ENCODE measurements around the gene SLC5A10. TPM values are rescaled to one million over a fixed set of nuclear protein-coding genes. Genes with fewer than 3 reads are reported as not detected.
"Not testable (repeated sequence)": the region's sequence is repeated elsewhere in the genome, so short reads cannot be mapped to it uniquely, and the experiment has no call there.

SLC5A10 gene
- total RNA-seq, 1 donor from 2014 or later, result not detected

GRCh38 chr17:19032377-19032988 lies 80.5 kb downstream of the SLC5A10 start:
- not testable (repeated sequence) for FAIRE-seq; DNase-seq (ENCODE audit: low spot score in 2 of 2)

- DNase-seq (ENCODE audit: low spot score in 2 of 2); FAIRE-seq: not testable (repeated sequence)
These were observed 84.2 kb downstream of the SLC5A10 start for GRCh38 chr17:19036186-19036585.

DNA sequence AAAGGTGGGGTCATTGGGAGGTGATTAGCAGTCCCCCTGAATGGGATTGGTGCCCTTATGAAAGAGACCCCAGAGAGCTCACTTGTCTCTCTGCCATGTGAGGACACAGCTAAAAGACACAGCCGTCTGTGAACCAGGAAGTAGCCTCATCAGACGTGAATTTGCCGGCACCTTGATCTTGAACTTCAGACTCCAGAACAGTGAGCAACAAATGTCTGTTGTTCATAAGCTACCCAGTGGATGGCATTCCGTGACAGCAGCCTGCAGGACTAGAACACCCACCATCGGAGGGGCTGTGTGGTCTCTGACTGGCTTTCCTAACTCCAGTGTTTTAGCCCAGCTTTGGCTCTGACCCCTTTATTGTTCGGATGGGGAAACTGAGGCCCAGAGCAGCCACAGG lies 85.6 kb downstream of the SLC5A10 start:
- DNase-seq (ENCODE audit: low spot score in 2 of 2); FAIRE-seq: not testable (repeated sequence)

GRCh38 chr17:19038007-19038406 lies 86.0 kb downstream of the SLC5A10 start:
- DNase-seq (ENCODE audit: low spot score in 2 of 2); FAIRE-seq: not testable (repeated sequence)

DNA sequence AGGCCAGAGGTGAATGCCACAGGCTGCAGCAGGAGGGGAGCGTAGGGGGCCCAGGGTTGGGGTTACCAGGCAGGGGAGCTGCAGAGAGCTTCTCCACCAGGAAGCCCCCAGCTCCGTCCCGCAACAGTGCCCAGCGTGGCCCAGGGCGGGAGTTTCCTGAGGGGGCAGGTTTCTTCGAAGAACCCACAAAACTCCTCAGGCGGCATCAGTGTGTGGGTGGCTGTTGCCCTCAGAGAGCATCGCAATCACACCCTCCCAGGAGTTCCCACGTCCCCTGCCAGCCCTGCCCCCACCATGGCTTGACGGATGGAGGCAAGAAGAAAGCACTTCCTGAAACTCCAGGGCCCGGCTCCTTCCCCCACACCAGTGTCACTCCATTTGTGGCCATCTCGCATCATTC lies 86.8 kb downstream of the SLC5A10 start:
- not testable (repeated sequence) for DNase-seq (ENCODE audit: low spot score in 2 of 2); FAIRE-seq

GRCh38 chr17:19040350-19040749 lies 88.4 kb downstream of the SLC5A10 start:
- FAIRE-seq; DNase-seq (ENCODE audit: low spot score in 2 of 2): not testable (repeated sequence)

- not testable (repeated sequence) for FAIRE-seq; DNase-seq (ENCODE audit: low spot score in 2 of 2)
These were observed 89.9 kb downstream of the SLC5A10 start for GRCh38 chr17:19041871-19042270.

GRCh38 chr17:19042369-19042768 lies 90.4 kb downstream of the SLC5A10 start:
- DNase-seq (ENCODE audit: low spot score in 2 of 2); FAIRE-seq: not testable (repeated sequence)

GRCh38 chr17:19043032-19043431 lies 91.1 kb downstream of the SLC5A10 start:
- not testable (repeated sequence) for DNase-seq (ENCODE audit: low spot score in 2 of 2); FAIRE-seq

GRCh38 chr17:19044643-19045042 lies 92.7 kb downstream of the SLC5A10 start:
- DNase-seq (ENCODE audit: low spot score in 2 of 2); FAIRE-seq: not testable (repeated sequence)

GRCh38 chr17:19046782-19047375 lies 94.9 kb downstream of the SLC5A10 start, which contains the start of gene GRAP:
Gene GRAP (minus strand): TSS chr17:19046957. CDS start chr17:19046926, 31 bp downstream.
- FAIRE-seq; DNase-seq (ENCODE audit: low spot score in 2 of 2): not testable (repeated sequence)

GRCh38 chr17:19047510-19047909 lies 95.5 kb downstream of the SLC5A10 start:
- not testable (repeated sequence) for DNase-seq (ENCODE audit: low spot score in 2 of 2); FAIRE-seq

GRCh38 chr17:19048826-19049225 lies 96.9 kb downstream of the SLC5A10 start:
- DNase-seq (ENCODE audit: low spot score in 2 of 2); FAIRE-seq: not testable (repeated sequence)

DNA sequence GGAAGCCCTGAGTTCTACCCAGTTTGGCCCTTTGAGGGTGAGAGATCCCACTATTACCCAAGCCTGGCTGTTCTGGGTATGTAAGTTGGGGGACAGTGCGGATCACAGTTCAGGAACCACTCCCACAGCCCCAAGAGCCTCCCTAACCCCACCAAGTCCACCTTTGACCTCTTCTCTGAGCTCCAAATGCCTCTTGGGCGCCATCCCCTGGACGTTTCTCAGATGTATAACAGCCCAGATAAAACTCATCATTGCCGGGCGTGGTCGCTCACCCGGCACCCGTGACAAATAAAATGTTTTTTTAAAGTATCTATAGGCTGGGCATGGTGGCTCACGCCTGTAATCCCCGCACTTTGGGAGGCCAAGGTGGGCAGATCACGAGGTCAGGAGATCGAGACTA lies 103.5 kb downstream of the SLC5A10 start:
- DNase-seq (ENCODE audit: low spot score in 2 of 2); FAIRE-seq: not testable (repeated sequence)

GRCh38 chr17:19062009-19062717 lies 110.2 kb downstream of the SLC5A10 start:
- DNase-seq (ENCODE audit: low spot score in 2 of 2); FAIRE-seq: not testable (repeated sequence)

DNA sequence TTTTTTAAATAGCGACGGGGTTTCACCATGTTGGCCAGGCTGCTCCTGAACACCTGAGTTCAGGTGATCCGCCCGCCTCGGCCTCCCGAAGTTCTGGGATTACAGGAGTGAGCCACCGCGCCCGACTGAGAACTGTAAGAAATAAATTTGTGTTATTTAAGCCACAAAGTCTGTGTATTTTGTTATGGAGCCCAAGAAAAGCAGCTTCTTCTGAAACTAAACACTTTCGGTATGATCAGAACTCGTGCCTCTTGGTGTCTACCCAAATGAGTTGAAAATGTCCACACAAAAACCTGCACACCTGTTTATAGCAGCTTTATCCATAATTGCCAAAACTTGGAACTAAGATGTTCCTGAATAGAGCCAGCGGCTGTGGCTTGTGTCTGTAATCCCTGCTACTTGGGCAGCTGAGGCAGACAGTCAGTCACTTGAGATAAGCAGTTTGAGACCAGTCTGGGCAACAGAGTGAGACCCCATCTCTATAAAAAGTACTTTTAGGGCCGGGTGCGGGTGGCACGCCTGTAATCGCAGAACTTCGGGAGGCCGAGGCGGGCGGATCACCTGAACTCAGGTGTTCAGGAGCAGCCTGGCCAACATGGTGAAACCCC lies 110.9 kb downstream of the SLC5A10 start:
- FAIRE-seq; DNase-seq (ENCODE audit: low spot score in 2 of 2): not testable (repeated sequence)

GRCh38 chr17:19063326-19063956 lies 111.5 kb downstream of the SLC5A10 start:
- DNase-seq (ENCODE audit: low spot score in 2 of 2), result not testable (repeated sequence)

GRCh38 chr17:19064378-19064777 lies 112.4 kb downstream of the SLC5A10 start:
- DNase-seq (ENCODE audit: low spot score in 2 of 2); FAIRE-seq: not testable (repeated sequence)

More at GRCh38 chr17:19063326-19063956, 111.5 kb downstream of the SLC5A10 start:
- not testable (repeated sequence) for FAIRE-seq

GRCh38 chr17:19070318-19071168 lies 118.6 kb downstream of the SLC5A10 start:
- not testable (repeated sequence) for FAIRE-seq; DNase-seq (ENCODE audit: low spot score in 2 of 2)
